AG04450 (cell line): ENCODE measurements around the gene NSUN4. TPM values are rescaled to one million over a fixed set of nuclear protein-coding genes. Genes with fewer than 3 reads are reported as not detected.

ENCODE experiments used
- CTCF ChIA-PET: fragments of 300-600, 350-600 bp; formaldehyde crosslinking; extraction: SDS; loops from one replicate; lab custom pipeline; 2022; ENCODE audit warnings: antibody characterized with exemption, inconsistent platforms; lab: Charles Lee
- POLR2A ChIA-PET: fragments of 350-600 bp; formaldehyde crosslinking; extraction: SDS; loops from one replicate; lab custom pipeline; 2021; ENCODE audit warnings: antibody characterized with exemption, inconsistent platforms; lab: Yijun Ruan, JAX
- DNase-seq: peaks from one replicate; pipeline ENCODE4 v3.0.0-alpha.2; 2011; ENCODE audit warnings: low read depth, low spot score
- H3K27ac ChIP-seq: one replicate; pipeline ENCODE4 v1.5.1; 2012; ENCODE audit warnings: low read depth, low read length, control low read depth
- H3K27me3 ChIP-seq: one replicate; pipeline ENCODE4 v1.6.0; 2012; ENCODE audit warnings: low read length; ENCODE audit not compliant: control insufficient read depth, insufficient read depth
- H3K4me3 ChIP-seq: 2 replicates; pipeline ENCODE4 v1.5.1; 2011; ENCODE audit warnings: mild to moderate bottlenecking, low read depth, low read length, control low read depth
- H3K9me3 ChIP-seq: 2 replicates; pipeline ENCODE4 v1.5.1; 2012; ENCODE audit warnings: low read length; ENCODE audit not compliant: control insufficient read depth, insufficient read depth
- CTCF ChIP-seq: IDR thresholded peaks from 2 replicates; pipeline ENCODE4 v1.5.1; 2011; ENCODE audit warnings: low read depth, low read length, control low read depth, inconsistent platforms
- polyA plus RNA-seq: library from polyadenylated mRNA; depleted of rRNA; stranded (reverse); fragments of >200 nt; gene quantifications from 2 replicates; pipeline ENCODE4 v1.2.3, GENCODE V29; 2011

NSUN4 gene
- polyA plus RNA-seq, 1 experiment, result 18.4 TPM

- peak overlapping the region; percentile 88 for H3K4me3 ChIP-seq
- no peak for TF ChIP-seq CTCF
- CTCF ChIA-PET, result interaction anchor here (0.6 to 1.7 kb wide), 6 partner anchors 8 to 38 kb away, joined by 3 to 12 read pairs (median 5); partner anchors contain the start of genes LRRC41 and UQCRH
- H3K27ac ChIP-seq, result peak overlapping the region; percentile 98
- no peaks in the 10 kb centered on the region for H3K9me3 ChIP-seq
- no peaks in the 10 kb centered on the region for H3K27me3 ChIP-seq
- no peak for DNase-seq
- POLR2A ChIA-PET, result interaction anchor here (0.6 to 2.1 kb wide), 2 partner anchors 38 to 58 kb away, joined by 3 to 17 read pairs; partner anchors contain the start of genes LRRC41 and UQCRH
Measured at GRCh38 chr1:46341222-46342083, 846 bp downstream of the NSUN4 start.

GRCh38 chr1:46342084-46342656, 1.6 kb downstream of the NSUN4 start:
- no peak for DNase-seq
- Histone ChIP-seq H3K27ac (no peak overlapping the region), H3K4me3 (peak overlapping the region; percentile 88; the same call in 1 of the 2 replicates), H3K27me3 (no peaks in the 10 kb centered on the region), H3K9me3 (no peaks in the 10 kb centered on the region)
- TF ChIP-seq CTCF, result peak; percentile 37
- ChIA-PET POLR2A (interaction anchor here (0.6 kb wide), 1 partner anchor 52 kb away, joined by 9 read pairs; no protein-coding TSS in a partner anchor), CTCF (interaction anchor here (0.6 to 1.7 kb wide), 5 partner anchors 9 to 95 kb away, joined by 3 to 7 read pairs (median 5); no protein-coding TSS in a partner anchor)

- H3K9me3 ChIP-seq, result no peaks in the 10 kb centered on the region
- ChIA-PET POLR2A (interaction anchor here (0.6 kb wide), 1 partner anchor 52 kb away, joined by 9 read pairs; no protein-coding TSS in a partner anchor), CTCF (interaction anchor here (0.6 to 1.7 kb wide), 4 partner anchors 10 to 96 kb away, joined by 3 to 7 read pairs (median 4); no protein-coding TSS in a partner anchor)
- no peak for DNase-seq
- H3K27me3 ChIP-seq, result no peaks in the 10 kb centered on the region
- H3K4me3 ChIP-seq, result no peak overlapping the region
- no peak for TF ChIP-seq CTCF
- no peak overlapping the region for H3K27ac ChIP-seq
Measured at GRCh38 chr1:46342677-46343350, 2.2 kb downstream of the NSUN4 start.

GRCh38 chr1:46343351-46343695, 2.7 kb downstream of the NSUN4 start:
- Histone ChIP-seq H3K27me3 (no peaks in the 10 kb centered on the region), H3K4me3 (no peak overlapping the region), H3K27ac (no peak overlapping the region), H3K9me3 (no peaks in the 10 kb centered on the region)
- no peak for TF ChIP-seq CTCF
- CTCF ChIA-PET, result interaction anchor here (1.0 to 1.7 kb wide), 2 partner anchors 10 to 99 kb away, joined by 3 to 7 read pairs; no protein-coding TSS in a partner anchor
- POLR2A ChIA-PET, result no interaction called here
- no peak for DNase-seq
